G401.6 (cell line): ENCODE results near the gene BMERB1.

Experiments
- FAIRE-seq: peaks from 2 replicates; lab custom pipeline; 2012; peaks lifted over from hg19 to GRCh38; lab: Jason Lieb, UNC

BMERB1 gene

DNA sequence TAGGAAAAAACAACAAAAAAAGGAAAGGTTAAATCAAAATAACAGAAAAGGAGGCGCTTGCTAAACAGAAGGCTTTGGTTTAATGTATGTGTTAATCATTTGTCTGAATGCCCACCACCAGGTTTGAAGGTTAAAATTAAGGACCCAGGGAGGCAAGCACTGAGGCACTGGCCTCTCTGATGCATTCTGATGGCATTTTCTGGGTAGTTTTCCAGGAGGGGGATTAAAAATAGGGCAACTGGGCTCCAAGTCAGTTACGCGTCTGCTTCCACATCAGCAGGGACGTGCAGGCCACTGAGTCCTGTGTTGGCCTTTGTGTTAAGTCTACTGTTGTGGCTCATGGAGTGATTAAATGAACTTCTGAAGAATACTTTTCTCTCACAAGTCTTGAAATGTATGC, 181.6 kb downstream of the BMERB1 start:
- FAIRE-seq = no peak

DNA sequence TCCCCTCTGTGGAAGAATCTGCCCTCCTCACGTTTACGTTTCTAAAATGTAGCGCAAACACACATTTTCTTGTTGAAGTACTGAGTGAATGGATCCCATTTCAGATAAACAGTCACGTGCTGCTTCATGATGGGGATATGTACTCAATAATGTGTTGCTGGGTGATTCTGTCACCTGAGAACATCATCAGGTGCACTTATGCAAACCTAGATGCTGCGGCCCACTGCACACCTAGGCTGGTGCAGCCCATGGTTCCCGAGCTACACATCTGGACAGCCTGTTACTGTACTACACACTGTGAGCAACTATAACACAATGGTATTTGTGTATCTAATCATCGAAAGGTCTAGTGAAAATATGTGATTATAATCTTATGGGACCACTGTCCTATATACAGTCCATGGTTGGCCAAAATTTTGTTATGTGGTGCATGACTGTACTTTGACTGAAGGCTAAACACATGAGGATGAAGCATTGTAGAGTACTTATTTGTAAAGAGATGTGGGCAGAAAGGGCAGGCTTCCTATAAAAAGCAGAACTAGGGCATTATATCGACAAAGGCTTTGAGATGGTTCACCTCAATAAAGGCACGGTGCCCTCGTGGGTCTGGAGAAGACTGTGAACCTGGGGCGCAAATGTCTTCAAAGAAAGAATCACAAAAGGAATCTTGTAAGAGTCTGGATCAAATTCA, 182.2 kb downstream of the BMERB1 start:
- FAIRE-seq = no peak

DNA sequence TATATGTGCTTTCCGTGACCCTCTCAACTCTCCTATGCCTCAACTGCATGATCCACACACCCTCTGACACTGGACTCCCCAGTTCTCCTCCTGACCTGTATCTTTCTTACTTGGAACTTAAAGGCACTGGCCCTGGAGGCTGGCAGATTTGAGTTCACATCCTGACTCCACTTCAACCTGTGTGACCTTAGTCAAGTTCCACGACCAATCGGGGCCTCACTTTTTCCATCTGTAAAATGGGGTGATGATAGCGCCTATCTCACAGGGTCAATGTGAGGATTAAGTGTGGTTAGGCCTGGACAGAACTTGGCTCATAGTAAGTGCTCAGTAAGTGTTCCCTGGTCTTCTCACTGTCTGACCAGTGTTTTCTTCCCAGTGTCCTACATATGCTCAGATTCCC, 183.5 kb downstream of the BMERB1 start:
- FAIRE-seq = no peak

DNA sequence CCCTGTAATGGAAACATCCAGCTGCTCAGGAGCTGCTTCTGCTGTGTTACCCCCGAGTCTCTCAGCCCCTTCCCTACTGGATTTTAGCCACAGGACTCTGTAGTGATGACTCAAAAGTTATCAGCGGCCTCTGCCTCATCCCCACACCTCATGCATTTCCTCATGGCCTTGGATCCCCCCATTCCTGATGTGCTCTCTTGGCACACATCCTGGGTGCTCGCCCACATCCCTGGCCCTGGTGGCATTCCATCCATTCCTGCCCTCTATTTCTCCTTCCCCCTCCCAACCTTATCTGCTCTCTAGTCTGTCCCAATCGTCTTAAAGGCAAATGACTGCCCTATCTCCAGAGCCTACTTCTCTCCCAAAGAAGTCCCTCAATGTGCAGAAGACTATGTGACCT, 184.0 kb downstream of the BMERB1 start:
- FAIRE-seq = no peak

DNA sequence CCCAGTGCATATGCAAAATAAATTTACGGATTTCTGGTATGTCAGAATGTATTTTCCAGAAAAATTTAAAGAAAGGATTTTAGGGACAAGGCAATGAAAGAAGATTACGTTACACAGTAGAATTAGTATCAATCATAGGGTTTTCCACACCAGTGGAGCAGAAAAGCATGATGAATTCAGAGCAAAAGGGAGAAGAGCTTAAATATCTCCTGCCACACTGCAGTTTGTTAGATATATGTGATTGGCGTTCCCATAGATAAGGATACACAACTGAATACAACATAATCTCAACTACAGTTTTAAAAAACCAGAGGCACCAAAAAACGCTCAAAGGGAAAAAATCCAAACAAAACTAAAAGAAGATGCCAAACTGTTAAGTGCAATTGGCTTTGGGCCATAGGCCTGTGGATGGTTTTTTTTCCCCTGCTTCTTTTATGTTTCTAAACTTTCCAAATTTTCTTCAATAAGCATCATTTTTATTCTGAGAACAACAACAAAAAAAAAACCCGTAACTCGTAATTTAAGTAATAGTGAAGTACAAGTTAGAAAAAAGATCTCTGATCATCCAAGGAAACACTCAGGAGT, 186.3 kb downstream of the BMERB1 start:
- no peak for FAIRE-seq

DNA sequence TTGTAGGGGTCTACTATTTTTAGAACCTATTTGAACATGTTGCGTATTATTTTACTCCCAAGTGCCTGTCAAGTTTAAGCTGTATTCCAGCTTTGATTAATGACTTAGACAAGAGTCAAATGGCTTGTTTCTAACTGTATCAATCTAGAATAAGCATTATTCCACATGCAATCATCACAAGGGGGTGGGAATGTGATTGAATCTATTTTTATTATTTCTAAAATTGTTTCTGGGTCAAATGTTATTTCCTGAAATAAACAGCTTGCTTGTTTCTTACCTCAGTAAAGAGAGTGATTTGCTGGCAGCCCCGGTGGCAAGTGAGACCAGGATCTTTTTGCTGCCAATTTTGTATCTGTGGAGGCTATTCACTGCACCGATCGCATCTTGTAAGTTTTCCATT, 187.1 kb downstream of the BMERB1 start:
- FAIRE-seq = no peak

- no peak for FAIRE-seq
These were observed 187.5 kb downstream of the BMERB1 start for GRCh38 chr16:15621889-15622288.

DNA sequence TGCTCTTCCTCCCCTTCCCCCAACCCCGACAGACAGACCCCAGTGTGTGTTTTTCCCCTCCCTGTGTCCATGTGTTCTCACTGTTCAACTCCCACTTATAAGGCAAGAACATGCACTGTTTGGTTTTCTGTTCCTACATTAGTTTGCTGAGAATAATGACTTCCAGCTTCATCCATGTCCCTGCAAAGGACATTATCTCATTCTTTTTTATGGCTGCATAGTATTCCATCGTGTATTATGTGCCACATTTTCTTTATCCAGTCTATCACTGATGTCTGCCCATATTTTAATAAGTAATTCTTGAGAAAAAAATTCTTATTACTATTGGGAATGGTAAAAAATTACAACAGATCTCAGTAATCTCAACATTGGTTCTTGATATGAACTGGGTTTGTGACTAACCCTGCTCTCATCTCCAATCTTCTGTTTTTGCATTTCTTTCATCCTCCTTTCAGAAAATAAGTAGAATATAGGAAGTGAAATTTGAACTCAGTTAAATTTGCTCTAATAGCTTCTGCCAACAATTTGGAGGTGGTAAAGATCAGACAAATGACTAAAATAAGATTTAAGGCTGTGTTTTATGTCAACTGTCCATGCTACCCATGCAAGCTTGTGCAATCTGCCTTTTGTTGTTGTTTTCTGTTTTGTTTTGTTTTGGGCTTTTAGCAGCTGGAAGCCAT, 197.5 kb downstream of the BMERB1 start:
- no peak for FAIRE-seq

DNA sequence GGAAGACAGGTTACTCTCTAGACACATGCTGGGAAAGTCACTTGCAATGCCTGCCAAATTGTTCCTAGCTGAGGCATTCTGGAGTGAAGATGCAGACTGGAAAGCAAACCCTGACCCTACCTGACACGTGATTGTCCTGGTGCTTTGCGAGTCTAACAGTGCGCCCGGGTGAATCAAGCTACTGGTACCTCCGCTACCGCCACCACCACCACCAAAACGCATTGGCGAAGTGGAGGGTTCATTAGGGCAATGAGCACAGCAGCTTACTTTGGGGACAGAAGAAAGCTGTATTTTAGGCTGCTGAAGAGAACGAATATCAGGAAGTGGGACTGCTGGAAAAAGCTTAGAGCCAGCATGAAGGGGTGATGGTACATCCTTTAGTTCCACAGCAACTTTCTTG, 201.5 kb downstream of the BMERB1 start:
- no peak for FAIRE-seq

GRCh38 chr16:15636392-15636873, 202.0 kb downstream of the BMERB1 start:
- no peak for FAIRE-seq
